Stimulated activated CD4-positive, alpha-beta T cell treated with anti-CD3 and anti-CD28 coated beads, TNF-alpha, amount 100 ng/mL, for 4 hours (primary cell): ENCODE results near the gene PTRHD1.

ENCODE experiments used
- DNase-seq, 3 experiments: peaks; one replicate each; pipeline ENCODE4 v3.0.0-alpha.2; 2020; ENCODE audit warnings: low read depth in 3 of 3

Gene PTRHD1

GRCh38 chr2:24830351-24830750 is 37.2 kb upstream of the PTRHD1 start:
- no peak for DNase-seq

- DNase-seq, result no peak
Measured at GRCh38 chr2:24828238-24828996, 35.2 kb upstream of the PTRHD1 start.

- DNase-seq, result peak; percentile 42 to 55 (median 53)
Measured at GRCh38 chr2:24827321-24828237, 34.4 kb upstream of the PTRHD1 start.

- DNase-seq, result no peak
Measured at GRCh38 chr2:24826773-24827145, 33.6 kb upstream of the PTRHD1 start.

GRCh38 chr2:24825883-24826772 is 32.9 kb upstream of the PTRHD1 start:
- DNase-seq, result no peak

- DNase-seq, result no peak
Measured at GRCh38 chr2:24824966-24825882, 32.0 kb upstream of the PTRHD1 start.

GRCh38 chr2:24824071-24824588 is 30.9 kb upstream of the PTRHD1 start:
- DNase-seq, result no peak

- no peak for DNase-seq
Measured at GRCh38 chr2:24822049-24822706, 29.0 kb upstream of the PTRHD1 start.

GRCh38 chr2:24821433-24821891 is 28.3 kb upstream of the PTRHD1 start:
- no peak for DNase-seq

GRCh38 chr2:24820598-24821432 is 27.6 kb upstream of the PTRHD1 start:
- DNase-seq, result no peak

- DNase-seq, result no peak
Measured at GRCh38 chr2:24820175-24820513, 27.0 kb upstream of the PTRHD1 start.

- no peak for DNase-seq
Measured at GRCh38 chr2:24819442-24820174, 26.4 kb upstream of the PTRHD1 start.

GRCh38 chr2:24818721-24819167 is 25.6 kb upstream of the PTRHD1 start:
- DNase-seq, result no peak

GRCh38 chr2:24816884-24817283 is 23.7 kb upstream of the PTRHD1 start:
- DNase-seq, result no peak

- no peak for DNase-seq
Measured at GRCh38 chr2:24816404-24816803, 23.2 kb upstream of the PTRHD1 start.

GRCh38 chr2:24815171-24815570 is 22.0 kb upstream of the PTRHD1 start:
- no peak for DNase-seq

GRCh38 chr2:24814516-24814915 is 21.3 kb upstream of the PTRHD1 start:
- no peak for DNase-seq

- no peak for DNase-seq
Measured at GRCh38 chr2:24813691-24814137, 20.5 kb upstream of the PTRHD1 start.
